Activated T-helper 1 cell treated with anti-CD3 and anti-CD28 coated beads, Interleukin-12 subunit alpha, Interleukin-12 subunit beta, Interleukin-2, Interleukin-4 antibody, amounts not matched to agents 30 ng/mL and 10 ng/mL and 1 ng/mL, durations not matched to agents 14 hours and 24 hours and 36 hours (primary cell): Measurements from ENCODE around the gene SFRP4. TPM values are rescaled to one million over a fixed set of nuclear protein-coding genes. Genes with fewer than 3 reads are reported as not detected.

Experiments
- DNase-seq: peaks from one replicate; pipeline ENCODE4 v3.0.0; 2021; ENCODE audit warnings: low spot score
- H3K27ac Mint-ChIP-seq: one replicate; pipeline ENCODE4 v1.8.0; 2021; ENCODE audit warnings: mild to moderate bottlenecking, mixed read lengths
- H3K27me3 Mint-ChIP-seq: one replicate; pipeline ENCODE4 v1.8.0; 2022; ENCODE audit warnings: mild to moderate bottlenecking, moderate library complexity, mixed read lengths; ENCODE audit not compliant: insufficient read depth
- H3K36me3 Mint-ChIP-seq: one replicate; pipeline ENCODE4 v1.8.0; 2021; ENCODE audit warnings: low read depth, mixed read lengths
- H3K4me1 Mint-ChIP-seq: one replicate; pipeline ENCODE4 v1.8.0; 2021; ENCODE audit warnings: low read depth, mixed read lengths
- H3K4me3 Mint-ChIP-seq: one replicate; pipeline ENCODE4 v1.8.0; 2021; ENCODE audit warnings: mild to moderate bottlenecking, moderate library complexity, mixed read lengths
- H3K9me3 Mint-ChIP-seq: one replicate; pipeline ENCODE4 v1.8.0; 2021; ENCODE audit warnings: mixed read lengths
- intact Hi-C: fragments of 100-400 bp; cut with micrococcal nuclease; formaldehyde crosslinking; loops from one replicate; pipeline ENCODE4 v1.15.1; 2024
- total RNA-seq: library from RNA; stranded (reverse); gene quantifications from 2 replicates; pipeline ENCODE4 v1.2.3, GENCODE V29; 2022

The SFRP4 gene
- total RNA-seq, 1 donor from 2014 or later, result not detected

DNA sequence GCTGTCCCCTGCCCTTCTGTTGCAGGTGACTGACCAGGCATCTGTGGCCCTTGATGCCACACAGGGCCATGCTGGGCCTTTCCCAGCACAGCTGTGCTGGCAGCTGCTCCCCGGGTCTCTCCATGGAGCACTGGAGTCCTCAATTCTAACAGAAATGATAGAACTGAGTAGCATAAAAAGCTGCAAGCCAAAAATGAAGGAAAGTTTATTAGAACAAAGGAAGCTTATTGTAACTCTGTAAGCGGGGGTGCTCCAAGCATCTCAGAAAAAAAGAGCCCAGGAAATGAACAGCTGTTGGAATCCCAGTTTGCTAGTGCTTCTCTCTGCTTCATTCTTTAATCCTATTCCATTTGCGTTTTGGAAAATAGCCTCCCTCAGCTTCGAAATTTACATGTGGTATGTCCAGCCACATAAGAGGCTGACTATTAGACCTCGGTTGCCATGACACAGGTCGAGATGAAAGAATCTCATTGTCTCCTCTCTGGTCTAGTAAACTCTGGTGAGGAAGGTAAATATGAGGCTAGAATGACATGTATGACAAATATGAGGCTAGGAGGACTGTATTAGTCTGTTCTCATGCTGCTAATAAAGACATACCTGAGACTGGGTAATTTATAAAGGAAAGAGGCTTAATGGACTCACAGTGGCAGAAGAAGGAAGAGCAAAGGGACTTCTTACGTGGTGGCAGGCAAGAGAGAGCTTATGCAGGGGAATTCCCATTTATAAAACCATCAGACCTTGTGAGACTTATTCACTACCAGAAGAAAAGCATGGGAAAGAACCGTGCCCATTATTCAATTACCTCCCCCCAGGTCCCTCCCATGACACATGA is 27.5 kb upstream of the SFRP4 start:
- Mint-ChIP-seq H3K27ac (no peak overlapping the region), H3K9me3 (no peaks in the 10 kb centered on the region), H3K36me3 (no peaks in the 10 kb centered on the region), H3K4me3 (no peak overlapping the region), H3K4me1 (no peaks in the 10 kb centered on the region), H3K27me3 (peaks cover 3% of the 10 kb centered on the region)
- intact Hi-C loops, result no loop called here
- DNase-seq, result no peak

GRCh38 chr7:37942934-37943610 is 26.5 kb upstream of the SFRP4 start:
- H3K36me3 Mint-ChIP-seq, result no peaks in the 10 kb centered on the region
- no peak overlapping the region for H3K27ac Mint-ChIP-seq
- H3K4me1 Mint-ChIP-seq, result no peaks in the 10 kb centered on the region
- H3K4me3 Mint-ChIP-seq, result no peak overlapping the region
- no peak for DNase-seq
- H3K27me3 Mint-ChIP-seq, result peaks cover 3% of the 10 kb centered on the region
- intact Hi-C loops, result no loop called here
- H3K9me3 Mint-ChIP-seq, result no peaks in the 10 kb centered on the region

DNA sequence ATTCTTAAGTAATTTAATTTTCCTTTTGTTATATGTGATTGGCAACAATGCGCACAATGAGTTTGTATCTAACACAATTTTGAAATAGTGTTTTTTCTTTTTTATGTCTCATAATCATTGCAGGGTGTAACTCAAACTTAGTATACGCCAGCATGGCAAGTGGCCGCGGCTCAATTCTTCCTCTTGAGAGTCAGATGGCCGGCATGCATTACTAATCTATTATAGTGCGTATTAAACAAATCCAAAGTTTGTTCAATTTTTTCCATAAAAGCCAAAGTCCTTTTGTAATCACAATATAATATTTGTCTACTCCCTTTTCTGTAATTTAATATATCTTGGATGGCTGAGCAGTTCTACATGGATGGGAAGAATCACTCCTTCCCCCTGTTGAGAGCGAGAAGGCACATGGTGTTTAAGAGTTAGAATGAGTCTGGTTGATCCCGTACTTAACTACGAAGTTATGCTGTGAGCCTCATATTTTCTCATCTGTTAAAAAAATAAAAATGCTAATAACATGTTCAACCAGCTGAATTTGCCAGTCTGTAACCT is 16.5 kb upstream of the SFRP4 start:
- no peaks in the 10 kb centered on the region for H3K9me3 Mint-ChIP-seq

GRCh38 chr7:37932543-37932942 is 15.9 kb upstream of the SFRP4 start:
- no peak for DNase-seq
- Mint-ChIP-seq H3K27me3 (no peaks in the 10 kb centered on the region), H3K4me3 (no peak overlapping the region), H3K36me3 (no peaks in the 10 kb centered on the region), H3K4me1 (no peaks in the 10 kb centered on the region), H3K9me3 (no peaks in the 10 kb centered on the region), H3K27ac (no peak overlapping the region)
- intact Hi-C loops, result no loop called here

More for the DNA sequence above, 16.5 kb upstream of the SFRP4 start:
- Mint-ChIP-seq H3K4me3 (no peak overlapping the region), H3K4me1 (no peaks in the 10 kb centered on the region), H3K36me3 (no peaks in the 10 kb centered on the region), H3K27ac (no peak overlapping the region), H3K27me3 (no peaks in the 10 kb centered on the region)
- DNase-seq, result no peak
- intact Hi-C loops, result no loop called here

- intact Hi-C loops, result no loop called here
- Mint-ChIP-seq H3K4me3 (no peak overlapping the region), H3K27me3 (no peaks in the 10 kb centered on the region), H3K36me3 (no peaks in the 10 kb centered on the region), H3K27ac (no peak overlapping the region), H3K9me3 (peaks cover 6% of the 10 kb centered on the region), H3K4me1 (no peaks in the 10 kb centered on the region)
- no peak for DNase-seq
Measured at GRCh38 chr7:37930226-37930948, 13.8 kb upstream of the SFRP4 start.

DNA sequence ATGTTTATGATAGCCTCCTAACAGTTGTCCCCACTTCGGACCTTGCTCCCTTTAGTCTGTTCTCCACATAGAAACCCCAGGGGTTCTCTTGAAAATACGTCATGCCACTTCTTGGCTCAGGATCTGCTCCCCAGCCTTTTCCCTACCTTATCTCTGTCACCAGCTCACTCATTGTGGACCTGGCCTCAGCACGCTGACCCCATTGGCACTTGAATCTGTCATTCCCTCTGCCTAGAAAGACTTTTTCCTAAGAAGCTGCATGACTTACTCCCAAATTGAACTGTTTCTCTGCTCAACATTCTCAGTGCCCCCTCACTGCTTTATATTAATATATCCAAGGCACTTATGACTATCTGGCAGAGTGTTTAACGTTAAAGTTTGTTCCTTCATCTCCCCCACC is 12.3 kb upstream of the SFRP4 start:
- Mint-ChIP-seq H3K27ac (no peak overlapping the region), H3K4me3 (no peak overlapping the region), H3K36me3 (no peaks in the 10 kb centered on the region), H3K9me3 (peaks cover 6% of the 10 kb centered on the region), H3K27me3 (no peaks in the 10 kb centered on the region), H3K4me1 (no peaks in the 10 kb centered on the region)
- no peak for DNase-seq
- intact Hi-C loops, result loop anchor here (10.0 kb wide), 1 partner anchor 296 kb away; no protein-coding TSS in a partner anchor

DNA sequence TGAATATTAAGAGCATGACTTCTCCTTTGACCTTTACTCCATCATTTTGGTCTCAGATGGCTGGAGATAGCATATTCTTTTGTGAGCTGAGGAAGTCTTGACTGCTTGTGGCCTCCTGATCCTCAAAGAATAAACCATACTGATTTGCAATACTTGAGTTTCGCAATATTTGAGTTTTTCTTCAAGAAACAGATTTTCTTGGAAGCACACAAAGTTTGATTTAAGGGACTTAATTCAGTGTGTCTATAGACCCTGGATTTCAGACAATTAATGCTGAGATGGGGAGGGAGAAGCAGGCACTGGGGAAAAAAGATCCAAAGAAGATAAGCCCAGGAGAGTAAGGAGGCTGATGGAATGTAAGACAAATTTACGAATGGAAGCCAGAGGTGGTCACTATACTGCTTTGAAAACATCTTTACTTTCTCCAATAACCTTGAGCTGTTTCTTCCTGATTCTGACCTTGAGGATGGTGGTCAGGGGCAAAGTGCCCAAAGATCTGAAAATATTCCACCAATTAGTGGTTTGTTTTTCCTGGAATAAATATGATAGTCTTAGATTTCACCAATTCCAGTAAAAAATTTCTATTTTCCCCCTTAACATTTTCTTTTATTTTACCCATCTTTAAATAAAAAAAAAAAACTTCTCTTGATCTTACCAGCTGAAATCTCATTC is 11.3 kb upstream of the SFRP4 start:
- Mint-ChIP-seq H3K9me3 (peaks cover 6% of the 10 kb centered on the region), H3K4me1 (no peaks in the 10 kb centered on the region), H3K36me3 (no peaks in the 10 kb centered on the region), H3K4me3 (no peak overlapping the region), H3K27me3 (peaks cover 6% of the 10 kb centered on the region), H3K27ac (no peak overlapping the region)
- no peak for DNase-seq
- intact Hi-C loops, result loop anchor here (10.0 kb wide), 1 partner anchor 297 kb away; no protein-coding TSS in a partner anchor

- H3K27me3 Mint-ChIP-seq, result peaks cover 16% of the 10 kb centered on the region
- no peaks in the 10 kb centered on the region for H3K36me3 Mint-ChIP-seq
- intact Hi-C loops, result loop anchor here (10.0 kb wide), 1 partner anchor 299 kb away; no protein-coding TSS in a partner anchor
- no peaks in the 10 kb centered on the region for H3K4me1 Mint-ChIP-seq
- no peak overlapping the region for H3K4me3 Mint-ChIP-seq
- no peak overlapping the region for H3K27ac Mint-ChIP-seq
- no peak for DNase-seq
- peaks cover 6% of the 10 kb centered on the region for H3K9me3 Mint-ChIP-seq
Measured at GRCh38 chr7:37925620-37926019, 9.0 kb upstream of the SFRP4 start.

- Mint-ChIP-seq H3K27me3 (peaks cover 26% of the 10 kb centered on the region), H3K36me3 (no peaks in the 10 kb centered on the region), H3K27ac (no peak overlapping the region), H3K4me1 (peaks cover 5% of the 10 kb centered on the region), H3K9me3 (peaks cover 6% of the 10 kb centered on the region), H3K4me3 (no peak overlapping the region)
- intact Hi-C loops, result loop anchor here (10.0 kb wide), 1 partner anchor 300 kb away; no protein-coding TSS in a partner anchor
- no peak for DNase-seq
Measured at GRCh38 chr7:37924491-37925041, 7.9 kb upstream of the SFRP4 start.

- intact Hi-C loops, result loop anchor here (10.0 kb wide), 1 partner anchor 301 kb away; no protein-coding TSS in a partner anchor
- H3K4me3 Mint-ChIP-seq, result no peak overlapping the region
Measured at GRCh38 chr7:37923996-37924395, 7.4 kb upstream of the SFRP4 start.

GRCh38 chr7:37921876-37922275 is 5.3 kb upstream of the SFRP4 start:
- no peak for DNase-seq
- Mint-ChIP-seq H3K27ac (no peak overlapping the region), H3K36me3 (no peaks in the 10 kb centered on the region), H3K9me3 (peaks cover 6% of the 10 kb centered on the region), H3K4me1 (peaks cover 5% of the 10 kb centered on the region), H3K27me3 (peaks cover 52% of the 10 kb centered on the region), H3K4me3 (no peak overlapping the region)
- intact Hi-C loops, result loop anchor here (10.0 kb wide), 1 partner anchor 303 kb away; no protein-coding TSS in a partner anchor

More at GRCh38 chr7:37923996-37924395, 7.4 kb upstream of the SFRP4 start:
- H3K4me1 Mint-ChIP-seq, result peaks cover 5% of the 10 kb centered on the region
- DNase-seq, result no peak
- no peaks in the 10 kb centered on the region for H3K36me3 Mint-ChIP-seq
- H3K27ac Mint-ChIP-seq, result no peak overlapping the region
- H3K27me3 Mint-ChIP-seq, result peaks cover 32% of the 10 kb centered on the region
- peaks cover 6% of the 10 kb centered on the region for H3K9me3 Mint-ChIP-seq
